Body of pancreas (tissue), 4 donors: Measurements from ENCODE around the gene CDCA8. TPM values are rescaled to one million over a fixed set of nuclear protein-coding genes. Genes with fewer than 3 reads are reported as not detected.
A peak's percentile ranks its signal among the peaks of the same experiment; 100 is the strongest.
"Not testable (repeated sequence)": the region's sequence is repeated elsewhere in the genome, so short reads cannot be mapped to it uniquely, and the experiment has no call there.

Experiments used
- ATAC-seq: fragments of 150-250 bp; one replicate; pipeline ENCODE4 v1.9.1; 2016
- DNase-seq, 4 donors: peaks; one replicate each; pipeline ENCODE4 v3.0.0-alpha.2; 2019
- H3K27ac ChIP-seq, 4 donors: fragments of 200-600 bp; sonication (generic); 1 replicate in 3 of 4; 2 replicates in 1 of 4; pipeline versions ENCODE4 v1.5.1 to v1.6.1; 2016 to 2019; ENCODE audit warnings: mild to moderate bottlenecking in 1 of 4, mixed read lengths in 1 of 4, moderate library complexity in 1 of 4
- H3K27me3 ChIP-seq, 2 donors: fragments of 200-600 bp; sonication (generic); one replicate each; pipeline ENCODE4 v1.6.0; 2016; ENCODE audit warnings: mild to moderate bottlenecking in 1 of 2
- H3K36me3 ChIP-seq, 2 donors: fragments of 200-600 bp; sonication (generic); replicated peaks in 1 of 2; 2 replicates each; pipeline ENCODE4 v1.5.1; 2016; ENCODE audit warnings: low read depth in 2 of 2; ENCODE audit not compliant: insufficient read depth in 1 of 2
- H3K4me1 ChIP-seq: fragments of 200-600 bp; sonication (generic); one replicate; pipeline ENCODE4 v1.6.0; 2016
- H3K4me3 ChIP-seq, 2 donors: fragments of 200-600 bp; sonication (generic); 1 replicate in 1 of 2; 2 replicates in 1 of 2; pipeline ENCODE4 v1.5.1; 2016 to 2019
- H3K9me3 ChIP-seq, 3 donors: fragments of 200-600 bp; sonication (generic); 1 replicate in 2 of 3; 2 replicates in 1 of 3; pipeline ENCODE4 v1.5.1; 2016
- CTCF ChIP-seq, 7 experiments: fragments of 450-650 bp in 4 of 7; fragments of 200-600 bp in 3 of 7; sonication (generic) in 3 of 7; IDR thresholded peaks; one replicate each; pipeline ENCODE4 v1.5.1; 2016 to 2019; ENCODE audit warnings: antibody characterized with exemption in 7 of 7
- POLR2A ChIP-seq, 3 donors: fragments of 450-650 bp; IDR thresholded peaks; one replicate each; pipeline ENCODE4 v1.6.1; 2016; ENCODE audit warnings: antibody characterized with exemption in 3 of 3, mild to moderate bottlenecking in 2 of 3
- WGBS, 2 donors: methylation state at CpG; one replicate each; pipeline ENCODE4 v1.1.5; 2017; 5-methylcytosine and 5-hydroxymethylcytosine counted together
- intact Hi-C: fragments of 100-400 bp; cut with DNase I; formaldehyde crosslinking; loops from one replicate; pipeline ENCODE4 v1.15.1; 2023
- total RNA-seq, 2 donors: library from RNA; depleted of rRNA; stranded (reverse); fragments of >200 nt; gene quantifications; one replicate each; pipeline ENCODE4 v1.1.0, GENCODE V29; 2016

Gene CDCA8
- total RNA-seq, 2 donors from 2014 or later = not detected

- Histone ChIP-seq H3K27me3 (no peaks in the 10 kb centered on the region), H3K9me3 (no peaks in the 10 kb centered on the region), H3K4me3 (no peak overlapping the region), H3K27ac (no peak overlapping the region), H3K4me1 (no peaks in the 10 kb centered on the region), H3K36me3 (no peaks in the 10 kb centered on the region)
- 69 to 83% methylated on average over 5 of the region's 5 CpGs for WGBS, 2 donors
- ATAC-seq = no peak
- TF ChIP-seq CTCF (IDR thresholded peaks at IDR 0.05) = no peak
- no peak for TF ChIP-seq POLR2A (IDR thresholded peaks at IDR 0.05)
- intact Hi-C loops = no loop called here
- DNase-seq = no peak
Observed at GRCh38 chr1:37730376-37730775, 38.1 kb downstream of the CDCA8 start.

GRCh38 chr1:37731312-37732019 is 39.1 kb downstream of the CDCA8 start:
- Histone ChIP-seq H3K4me1 (no peaks in the 10 kb centered on the region), H3K36me3 (no peaks in the 10 kb centered on the region), H3K9me3 (no peaks in the 10 kb centered on the region), H3K27me3 (no peaks in the 10 kb centered on the region), H3K4me3 (no peak overlapping the region), H3K27ac (no peak overlapping the region)
- ATAC-seq = no peak
- intact Hi-C loops = no loop called here
- 90 to 92% methylated on average over 15 of the region's 15 CpGs for WGBS, 2 donors
- TF ChIP-seq CTCF (IDR thresholded peaks at IDR 0.05) (no peak), POLR2A (IDR thresholded peaks at IDR 0.05) (no peak)
- no peak for DNase-seq

DNA sequence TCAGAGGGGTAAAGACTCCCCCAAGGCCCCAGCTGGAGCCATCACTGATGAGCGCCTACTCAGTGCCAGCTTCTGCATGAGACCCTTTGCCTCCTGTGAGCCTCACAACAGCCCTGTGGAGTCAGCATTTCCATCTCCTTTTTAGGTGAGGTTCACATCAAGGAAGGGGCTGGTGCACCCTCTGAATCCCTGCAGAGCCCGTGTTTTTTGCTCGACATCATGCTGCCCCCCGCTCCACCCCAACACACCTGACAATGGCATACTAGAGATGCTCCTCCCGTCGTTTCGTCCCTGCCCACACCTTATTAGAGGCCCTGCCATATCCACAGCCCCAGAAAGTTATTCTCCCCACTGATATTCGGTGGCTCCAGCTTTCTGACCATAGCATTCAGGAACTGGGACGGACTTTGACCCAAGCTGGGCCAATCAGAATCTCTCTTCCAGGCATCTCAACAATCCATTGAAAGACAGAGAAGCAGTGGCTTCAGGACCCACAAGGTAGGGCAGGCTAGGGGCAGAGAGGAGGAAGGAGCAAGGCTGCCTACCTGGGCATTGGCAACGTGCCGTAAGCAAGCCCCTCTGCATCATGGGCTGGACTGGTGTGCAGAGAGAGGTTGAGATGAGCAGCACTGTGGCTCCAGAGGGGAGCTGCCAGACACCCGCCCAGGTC is 39.9 kb downstream of the CDCA8 start:
- Histone ChIP-seq H3K36me3 (no peaks in the 10 kb centered on the region), H3K27ac (no peak overlapping the region), H3K27me3 (no peaks in the 10 kb centered on the region), H3K9me3 (no peaks in the 10 kb centered on the region), H3K4me3 (no peak overlapping the region), H3K4me1 (no peaks in the 10 kb centered on the region)
- ATAC-seq (no peak), DNase-seq (peak in 1 of 4 donors; percentile 10)
- WGBS, 2 donors = 71% methylated on average over 12 of the region's 12 CpGs
- intact Hi-C loops = no loop called here
- no peak for TF ChIP-seq CTCF (IDR thresholded peaks at IDR 0.05)
- TF ChIP-seq POLR2A (IDR thresholded peaks at IDR 0.05) = no peak

GRCh38 chr1:37734629-37735591 is 42.6 kb downstream of the CDCA8 start:
- Histone ChIP-seq H3K27ac (no peak overlapping the region), H3K36me3 (no peaks in the 10 kb centered on the region), H3K4me3 (no peak overlapping the region), H3K4me1 (peaks cover 11% of the 10 kb centered on the region), H3K9me3 (no peaks in the 10 kb centered on the region), H3K27me3 (no peaks in the 10 kb centered on the region)
- ATAC-seq (no peak), DNase-seq (no peak)
- WGBS, 2 donors = 43 to 55% methylated on average over 27 to 32 of the region's 32 CpGs
- intact Hi-C loops = no loop called here
- TF ChIP-seq POLR2A (IDR thresholded peaks at IDR 0.05) = no peak
- TF ChIP-seq CTCF (IDR thresholded peaks at IDR 0.05) = no peak

- H3K9me3 ChIP-seq, H3K4me3 ChIP-seq, H3K27ac ChIP-seq, DNase-seq, H3K36me3 ChIP-seq, ATAC-seq, H3K27me3 ChIP-seq, intact Hi-C loops: not testable (repeated sequence)
- H3K4me1 ChIP-seq = peaks cover 11% of the 10 kb centered on the region
- WGBS, 2 donors = 89 to 90% methylated on average over 7 of the region's 7 CpGs
Observed at GRCh38 chr1:37737975-37738374, 45.7 kb downstream of the CDCA8 start.

DNA sequence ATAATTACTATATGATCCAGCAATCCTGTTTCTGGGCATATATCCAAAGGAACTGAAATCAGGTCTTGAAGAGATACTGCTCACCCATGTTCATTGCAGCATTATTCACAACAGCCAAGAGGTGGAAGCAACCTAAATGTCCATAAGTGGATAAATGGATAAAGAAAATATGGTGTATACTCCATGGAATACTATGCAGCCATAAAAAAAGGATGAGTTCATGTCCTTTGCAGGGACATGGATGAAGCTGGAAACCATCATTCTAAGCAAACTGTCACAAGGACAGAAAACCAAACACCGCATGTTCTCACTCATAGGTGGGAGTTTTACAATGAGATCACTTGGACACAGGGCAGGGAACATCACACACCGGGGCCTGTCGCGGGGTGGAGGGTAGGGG is 46.3 kb downstream of the CDCA8 start:
- Histone ChIP-seq H3K4me1 (peaks cover 11% of the 10 kb centered on the region), H3K27ac (peak overlapping the region in 3 of 4 donors; percentile 48 to 74 (median 67))
- intact Hi-C loops, DNase-seq, H3K36me3 ChIP-seq, H3K9me3 ChIP-seq, H3K4me3 ChIP-seq, ATAC-seq, H3K27me3 ChIP-seq: not testable (repeated sequence)
- WGBS, 2 donors = 92% methylated on average over 4 of the region's 4 CpGs
